GM18867 (cell line): Measurements from ENCODE around the gene ICOSLG.
A peak's percentile ranks its signal among the peaks of the same experiment; 100 is the strongest.
"Not testable (repeated sequence)": the region's sequence is repeated elsewhere in the genome, so short reads cannot be mapped to it uniquely, and the experiment has no call there.

Source experiments
- ATAC-seq: cut with Tn5 transposase; IDR thresholded peaks from one replicate; pipeline ENCODE4 v1.9.1; 2021; ENCODE audit warnings: mild to moderate bottlenecking, moderate library complexity; ENCODE audit not compliant: unreplicated experiment

Gene ICOSLG, protein sequence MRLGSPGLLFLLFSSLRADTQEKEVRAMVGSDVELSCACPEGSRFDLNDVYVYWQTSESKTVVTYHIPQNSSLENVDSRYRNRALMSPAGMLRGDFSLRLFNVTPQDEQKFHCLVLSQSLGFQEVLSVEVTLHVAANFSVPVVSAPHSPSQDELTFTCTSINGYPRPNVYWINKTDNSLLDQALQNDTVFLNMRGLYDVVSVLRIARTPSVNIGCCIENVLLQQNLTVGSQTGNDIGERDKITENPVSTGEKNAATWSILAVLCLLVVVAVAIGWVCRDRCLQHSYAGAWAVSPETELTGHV

DNA sequence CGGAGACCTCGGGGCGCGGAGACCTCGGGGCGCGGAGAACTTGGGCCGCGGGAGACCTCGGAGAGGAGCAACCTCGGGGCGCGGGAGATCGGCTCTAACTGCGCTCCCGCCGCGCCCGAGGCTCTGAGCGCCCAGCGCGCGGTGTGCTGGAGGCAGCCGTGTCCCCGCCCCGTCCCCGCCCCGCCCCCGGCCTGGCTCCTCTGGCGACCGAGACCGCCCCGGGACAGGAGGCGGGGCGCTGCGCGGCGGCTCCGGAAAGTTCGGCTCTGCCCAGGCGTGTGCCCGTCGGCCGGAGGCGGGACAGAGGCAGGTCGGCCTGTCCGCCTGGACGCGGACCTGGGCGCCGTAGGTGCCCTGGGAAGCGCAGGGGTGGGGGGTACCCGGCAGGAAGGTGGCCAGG is at the start of gene ICOSLG:
Gene ICOSLG, minus strand, starts transcription at position 102 of the 400 bp plus-strand sequence. CDS start 126 bp downstream, outside the sequence.
- peak; percentile 38 for ATAC-seq

DNA sequence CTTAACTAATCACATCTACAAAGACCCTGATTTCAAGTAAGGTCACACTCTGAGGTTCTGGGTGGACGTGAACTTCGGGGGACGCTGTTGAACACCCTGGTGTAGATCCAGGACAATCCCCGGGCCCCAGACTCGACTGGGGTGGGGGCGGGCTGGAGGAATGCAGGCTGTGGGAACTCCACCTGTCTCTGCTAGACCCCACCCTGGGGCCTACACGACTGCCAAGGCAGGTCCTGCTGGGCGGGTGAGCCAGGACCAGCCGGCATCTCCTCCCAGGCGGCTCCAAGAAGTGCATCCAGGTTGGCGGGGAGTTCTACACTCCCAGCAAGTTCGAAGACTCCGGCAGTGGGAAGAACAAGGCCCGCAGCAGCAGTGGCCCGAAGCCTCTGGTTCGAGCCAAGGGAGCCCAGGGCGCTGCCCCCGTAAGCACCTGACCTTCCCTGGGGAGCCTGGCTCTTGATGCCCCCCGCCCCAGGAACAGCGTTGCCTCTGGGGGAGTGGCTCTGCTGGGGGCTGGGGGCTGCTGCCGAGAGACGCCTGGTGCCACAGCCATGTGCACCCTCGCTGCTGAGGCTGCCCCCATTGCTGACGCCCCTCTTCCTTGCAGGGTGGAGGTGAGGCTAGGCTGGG is 48.8 kb upstream of the ICOSLG start:
- no peak for ATAC-seq

DNA sequence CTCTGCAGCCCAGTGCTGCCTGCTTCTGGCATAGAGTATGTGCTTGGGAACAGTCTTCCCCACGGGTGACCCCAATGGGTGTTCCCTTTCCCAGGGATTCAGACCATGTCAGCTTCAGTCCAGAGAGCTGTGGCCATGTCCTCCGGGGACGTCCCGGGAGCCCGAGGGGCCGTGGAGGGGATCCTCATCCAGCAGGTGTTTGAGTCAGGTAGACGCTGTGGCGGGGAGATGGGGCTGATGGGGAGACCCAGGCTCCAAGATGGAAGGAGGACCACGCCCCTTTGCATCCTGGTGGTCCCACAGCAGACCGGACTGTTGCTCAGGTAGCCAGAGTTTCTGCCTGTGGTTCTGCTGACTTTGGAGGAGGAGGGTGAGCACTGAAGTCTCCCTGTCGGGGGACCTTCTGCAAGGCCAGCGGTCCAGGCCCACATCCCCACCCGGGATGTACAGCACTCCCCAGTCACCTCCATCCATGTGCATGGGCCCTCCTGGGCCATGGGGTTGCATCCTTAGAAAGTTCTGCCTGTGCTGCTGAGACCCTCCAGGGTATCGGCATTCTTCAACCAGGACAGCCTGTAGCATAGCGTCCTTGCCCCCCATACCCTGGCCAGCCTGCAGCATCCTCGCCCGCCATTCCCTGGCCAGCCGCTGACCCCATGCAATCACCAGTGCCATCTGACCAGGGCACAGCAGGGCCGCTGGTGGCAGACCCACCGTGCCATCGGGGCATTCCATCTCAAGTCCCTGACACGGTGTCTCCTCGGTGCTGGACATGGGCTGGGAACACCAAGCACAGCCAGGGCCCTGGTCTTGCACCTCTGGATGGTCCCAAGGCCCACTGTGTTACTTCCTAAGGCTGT is 47.7 kb upstream of the ICOSLG start:
- ATAC-seq = no peak

DNA sequence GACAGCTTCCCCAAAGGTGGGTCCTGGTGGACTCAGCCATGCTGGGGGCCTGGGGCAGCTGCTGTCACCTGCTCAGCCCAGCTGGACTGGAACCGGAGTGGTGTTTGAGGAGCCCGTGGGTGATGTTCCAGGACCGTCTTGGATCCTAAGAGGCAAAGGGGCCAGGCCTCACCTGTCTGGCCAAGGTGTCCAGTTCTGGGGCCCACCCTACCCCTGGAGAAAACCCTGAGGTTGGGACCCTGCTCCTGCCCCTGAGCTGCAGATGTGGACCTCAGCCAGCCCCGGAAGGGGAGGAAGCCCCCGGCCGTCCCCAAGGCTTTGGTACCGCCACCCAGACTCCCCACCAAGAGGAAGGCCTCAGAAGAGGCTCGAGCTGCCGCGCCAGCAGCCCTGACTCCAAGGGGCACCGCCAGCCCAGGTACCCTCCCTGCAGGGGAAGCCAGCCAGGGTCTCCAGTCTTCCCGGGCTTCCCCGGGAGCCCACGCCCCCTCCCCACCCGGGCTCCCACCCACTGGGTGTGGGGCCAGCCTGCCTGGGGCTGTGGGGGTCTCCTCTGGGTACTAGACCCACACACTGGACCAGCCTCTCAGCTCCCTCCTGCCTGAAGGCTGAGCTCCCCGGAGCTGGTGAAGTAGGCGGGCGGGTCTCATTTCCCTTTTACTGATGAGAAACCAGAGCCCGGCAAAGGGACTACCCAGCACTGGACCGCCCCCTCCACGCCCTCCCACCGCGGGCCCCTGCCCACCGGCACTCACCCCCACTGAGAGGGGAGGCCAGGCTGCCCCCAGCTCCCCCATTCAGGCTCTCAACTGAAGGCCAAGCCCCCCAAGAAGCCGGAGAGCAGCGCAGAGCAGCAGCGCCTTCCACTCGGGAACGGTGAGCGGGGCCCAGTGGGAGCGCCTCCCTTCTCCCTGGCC is 46.2 kb upstream of the ICOSLG start:
- no peak for ATAC-seq

DNA sequence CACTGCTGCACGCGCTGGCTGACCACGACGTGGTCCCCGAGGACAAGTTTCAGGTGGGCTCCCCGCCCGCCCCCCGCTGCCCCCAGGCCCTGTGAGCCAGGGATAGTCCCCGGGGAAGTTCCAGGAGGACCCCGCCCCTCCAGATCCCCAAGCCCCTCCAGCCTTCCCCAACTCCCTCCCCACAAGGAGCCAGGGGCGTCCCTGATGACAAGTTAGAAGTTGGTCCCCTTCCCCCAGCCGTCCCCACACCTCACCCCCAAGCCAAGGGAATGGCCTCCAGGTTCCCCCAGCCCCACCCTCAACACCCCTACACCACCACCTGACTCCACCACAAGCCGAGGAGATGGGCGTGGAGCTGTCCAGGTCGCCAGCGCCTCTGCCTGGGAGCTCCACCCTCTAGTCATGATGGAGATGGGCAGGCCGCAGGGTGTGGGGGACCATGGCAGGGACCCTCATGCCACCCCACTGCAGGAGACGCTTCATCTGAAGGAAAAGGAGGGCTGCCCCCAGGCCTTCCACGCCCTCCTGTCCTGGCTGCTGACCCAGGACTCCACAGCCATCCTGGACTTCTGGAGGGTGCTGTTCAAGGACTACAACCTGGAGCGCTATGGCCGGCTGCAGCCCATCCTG is 45.5 kb upstream of the ICOSLG start:
- no peak for ATAC-seq

DNA sequence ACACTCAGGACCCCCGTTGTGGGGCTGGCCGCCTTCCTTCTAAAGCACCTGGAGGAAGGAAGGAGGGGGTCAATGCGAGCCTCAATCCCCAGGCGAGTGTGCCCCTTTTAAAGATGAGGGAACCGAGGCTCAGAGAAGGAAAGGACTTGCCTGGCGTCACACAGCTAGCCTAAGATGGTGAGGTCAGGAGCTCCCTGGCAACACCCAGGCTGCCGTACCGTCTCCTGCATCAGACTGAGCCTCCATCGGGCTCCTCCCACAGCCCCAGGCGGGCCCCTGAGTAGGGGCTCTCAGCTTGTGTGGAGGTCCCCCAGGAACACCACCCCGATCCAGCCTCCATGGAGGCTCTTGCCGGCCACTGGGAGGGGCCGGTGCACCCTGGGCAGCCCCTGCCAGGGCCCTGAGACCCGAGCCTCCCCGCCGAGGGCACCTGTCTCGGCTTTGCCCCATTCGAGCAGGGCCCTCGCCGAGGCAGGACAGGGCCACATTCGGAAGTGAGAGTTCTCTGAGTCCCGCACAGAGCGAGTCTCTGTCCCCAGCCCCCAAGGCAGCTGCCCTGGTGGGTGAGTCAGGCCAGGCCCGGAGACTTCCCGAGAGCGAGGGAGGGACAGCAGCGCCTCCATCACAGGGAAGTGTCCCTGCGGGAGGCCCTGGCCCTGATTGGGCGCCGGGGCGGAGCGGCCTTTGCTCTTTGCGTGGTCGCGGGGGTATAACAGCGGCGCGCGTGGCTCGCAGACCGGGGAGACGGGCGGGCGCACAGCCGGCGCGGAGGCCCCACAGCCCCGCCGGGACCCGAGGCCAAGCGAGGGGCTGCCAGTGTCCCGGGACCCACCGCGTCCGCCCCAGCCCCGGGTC is 44.6 kb upstream of the ICOSLG start, which contains the start of gene AIRE:
Gene AIRE, plus strand, starts transcription at position 739 of the 855 bp plus-strand sequence. CDS start 131 bp downstream, outside the sequence.
- no peak for ATAC-seq

DNA sequence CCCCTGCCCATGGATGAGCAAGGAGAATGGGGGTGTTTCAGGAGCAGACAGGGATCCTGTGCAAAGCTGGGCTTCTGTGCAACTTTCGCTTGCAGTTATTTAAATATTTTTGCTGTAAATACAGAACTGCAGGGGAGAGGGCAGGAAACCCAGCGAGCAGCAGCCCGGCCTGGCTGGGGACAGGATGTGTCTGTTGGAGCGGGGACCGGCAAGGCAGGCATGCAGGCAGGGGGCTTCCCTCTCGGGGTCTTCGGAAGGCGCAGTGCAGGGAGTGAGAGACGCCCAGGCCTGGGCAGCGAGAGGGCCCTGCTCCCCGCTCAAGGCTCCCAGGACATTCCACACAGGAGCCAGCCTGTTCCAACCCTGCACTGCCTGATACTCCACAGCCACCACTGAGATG is 43.2 kb upstream of the ICOSLG start:
- ATAC-seq = no peak

DNA sequence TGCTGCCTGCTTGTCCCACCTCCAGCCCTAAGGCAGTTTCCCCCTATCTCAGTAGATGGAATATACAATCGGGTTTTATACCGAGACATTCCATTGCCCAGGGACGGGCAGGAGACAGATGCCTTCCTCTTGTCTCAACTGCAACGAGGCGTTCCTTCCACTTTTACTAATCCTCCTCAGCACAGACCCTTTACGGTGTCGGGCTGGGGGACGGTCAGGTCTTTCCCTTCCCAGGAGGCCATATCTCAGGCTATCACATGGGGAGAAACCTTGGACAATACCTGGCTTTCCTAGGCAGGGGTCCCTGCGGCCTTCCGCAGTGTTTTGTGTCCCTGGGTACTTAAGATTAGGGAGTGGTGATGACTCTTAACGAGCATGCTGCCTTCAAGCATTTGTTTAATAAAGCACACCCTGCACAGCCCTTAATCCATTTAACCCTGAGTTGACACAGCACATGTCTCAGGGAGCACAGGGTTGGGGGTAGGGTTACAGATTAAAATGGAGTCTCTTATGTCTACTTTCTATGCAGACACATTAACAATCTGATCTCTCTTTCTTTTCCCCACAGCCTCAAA is 42.6 kb upstream of the ICOSLG start:
- not testable (repeated sequence) for ATAC-seq

DNA sequence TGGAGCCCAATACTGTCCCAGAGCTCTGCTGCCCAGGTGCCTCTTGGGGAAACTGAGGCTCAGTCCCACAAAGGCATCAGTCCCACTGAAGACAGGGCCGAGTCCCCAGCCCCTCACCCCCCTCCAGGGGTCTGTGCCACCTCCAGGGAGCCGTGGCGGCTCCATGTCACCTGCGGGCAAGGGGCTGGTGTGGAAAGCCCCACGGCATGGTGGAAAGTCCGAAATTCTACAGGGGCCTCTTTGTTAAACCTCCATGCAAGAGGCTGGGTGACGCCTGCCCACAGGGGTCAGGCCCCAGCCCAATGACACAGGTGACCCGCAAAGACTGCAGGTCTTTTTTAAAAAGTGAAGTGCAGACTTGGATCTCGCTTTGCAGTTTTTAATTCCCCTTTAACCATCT is 41.6 kb upstream of the ICOSLG start:
- no peak for ATAC-seq

DNA sequence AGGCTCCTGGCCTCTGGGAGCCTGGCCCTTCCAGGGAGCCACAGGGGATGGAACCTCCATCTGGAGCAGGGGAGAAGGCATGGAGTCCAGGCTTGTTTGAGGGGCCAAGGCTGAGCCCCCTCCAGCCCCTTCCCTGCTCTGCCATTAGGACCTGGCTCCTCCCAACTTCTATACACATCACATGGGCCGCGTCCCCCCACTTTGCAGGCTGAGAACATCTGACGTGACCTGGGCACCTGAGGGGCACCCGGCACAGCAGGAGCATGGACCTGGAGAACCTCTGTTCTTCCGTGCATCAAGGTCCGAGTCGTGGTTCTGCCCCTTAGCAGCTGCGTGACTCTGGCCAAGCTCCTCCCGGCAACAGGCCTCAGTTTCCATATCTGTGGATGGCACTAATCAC is 41.1 kb upstream of the ICOSLG start:
- ATAC-seq = no peak

DNA sequence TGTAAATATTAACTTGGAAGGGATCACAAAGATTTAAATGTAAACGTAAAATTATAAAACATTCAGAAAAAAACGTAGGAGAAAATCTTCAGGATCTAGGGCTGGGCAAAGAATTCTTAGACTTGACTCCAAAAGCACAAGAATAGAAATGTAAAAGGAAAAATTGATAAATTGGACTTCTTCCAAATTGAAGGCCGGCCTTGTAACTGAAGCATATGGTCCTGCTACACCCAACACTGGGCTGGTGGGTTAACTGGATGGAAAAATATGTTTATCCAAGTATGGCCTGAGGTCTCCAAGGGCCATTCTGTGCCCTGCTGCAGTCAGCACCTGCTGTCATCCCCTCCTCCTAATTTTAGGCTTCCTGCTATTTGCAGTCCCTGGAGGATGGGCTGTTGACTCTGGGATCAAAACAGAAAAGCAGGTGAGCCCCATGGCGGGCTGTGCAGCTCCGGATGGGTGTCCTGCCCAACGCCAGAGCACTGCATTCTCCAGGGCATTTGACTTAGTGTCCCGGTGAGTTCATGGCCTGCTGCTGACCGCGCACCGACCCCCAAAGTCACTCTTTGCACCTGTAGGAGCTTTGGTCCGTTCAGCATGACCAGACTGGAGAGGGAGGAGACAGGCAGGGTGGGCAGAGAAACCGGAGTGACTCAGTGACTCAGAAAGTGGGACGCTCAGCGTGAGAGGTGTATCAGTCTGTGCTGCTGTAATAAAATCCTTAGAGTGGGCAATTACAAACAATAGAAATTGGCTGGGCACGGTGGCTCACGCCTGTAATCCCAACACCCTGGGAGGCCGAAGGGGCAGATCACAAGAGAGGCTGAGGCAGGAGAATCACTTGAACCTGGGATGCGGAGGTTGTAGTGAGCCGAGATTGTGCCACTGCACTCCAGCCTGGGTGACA is 38.9 kb upstream of the ICOSLG start:
- no peak for ATAC-seq

DNA sequence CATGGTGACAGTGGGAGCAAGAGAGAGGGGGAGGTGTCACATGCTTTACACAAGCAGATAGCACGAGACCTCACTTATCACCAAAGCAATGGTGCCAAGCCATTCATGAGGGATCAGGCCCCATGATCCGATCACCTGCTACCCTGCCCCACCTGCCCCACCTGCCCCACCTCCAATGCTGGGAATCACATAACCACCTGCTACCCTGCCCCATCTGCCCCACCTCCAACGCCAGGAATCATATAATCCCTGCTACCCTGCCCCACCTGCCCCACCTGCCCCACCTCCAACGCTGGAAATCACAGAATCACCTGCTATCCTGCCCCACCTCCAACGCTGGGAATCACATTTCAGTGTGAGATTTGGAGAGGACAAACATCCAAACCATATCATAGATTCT is 34.3 kb upstream of the ICOSLG start:
- no peak for ATAC-seq

DNA sequence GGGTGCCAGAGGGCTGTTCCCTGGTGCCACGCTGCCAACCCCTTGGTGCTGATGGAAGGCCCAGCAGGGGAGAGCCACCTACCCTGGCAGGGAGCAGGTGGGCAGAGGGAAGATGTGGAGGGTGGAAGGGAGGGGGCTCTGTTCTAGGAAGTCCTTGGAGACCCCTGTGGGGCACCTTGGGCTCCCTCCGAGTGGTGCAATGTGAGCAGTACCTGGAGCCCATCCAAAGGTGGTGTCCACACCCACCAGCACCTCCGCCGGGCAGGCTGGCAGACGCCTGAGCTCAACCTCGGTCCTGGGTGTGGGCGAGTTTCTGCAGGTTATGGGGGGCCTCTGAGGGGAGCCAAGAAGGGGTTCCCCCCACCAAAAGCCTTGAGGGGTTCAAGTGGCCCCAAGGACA is 32.3 kb upstream of the ICOSLG start:
- no peak for ATAC-seq

DNA sequence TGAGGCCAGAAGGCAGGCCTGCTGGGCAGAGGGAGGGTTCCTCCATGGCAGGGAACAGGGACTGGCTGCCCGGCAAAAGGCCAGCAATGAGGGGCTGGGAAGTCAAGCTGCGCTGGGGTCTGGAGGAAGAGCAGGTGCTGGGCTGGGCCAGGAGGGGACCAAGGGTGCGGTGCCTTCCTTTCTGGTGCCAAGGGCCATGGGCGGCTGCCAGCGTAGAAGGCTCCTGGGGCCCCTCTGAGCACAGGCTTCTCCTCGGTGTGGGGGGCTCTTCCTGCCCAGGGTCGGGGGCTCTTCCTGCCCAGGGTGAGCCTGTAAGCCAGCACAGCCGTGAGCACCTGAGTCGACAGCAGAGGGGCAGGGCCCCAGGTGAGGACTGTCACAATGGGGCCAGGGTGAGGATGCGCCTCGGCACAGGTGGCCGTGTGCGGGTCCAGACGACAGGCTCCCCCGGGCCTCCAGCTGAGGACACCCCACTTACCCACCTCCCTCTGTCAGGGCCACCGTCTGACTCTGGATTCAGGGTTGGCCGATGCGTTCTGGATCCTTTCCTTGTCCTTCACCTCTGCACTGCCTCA is 31.6 kb upstream of the ICOSLG start:
- no peak for ATAC-seq

DNA sequence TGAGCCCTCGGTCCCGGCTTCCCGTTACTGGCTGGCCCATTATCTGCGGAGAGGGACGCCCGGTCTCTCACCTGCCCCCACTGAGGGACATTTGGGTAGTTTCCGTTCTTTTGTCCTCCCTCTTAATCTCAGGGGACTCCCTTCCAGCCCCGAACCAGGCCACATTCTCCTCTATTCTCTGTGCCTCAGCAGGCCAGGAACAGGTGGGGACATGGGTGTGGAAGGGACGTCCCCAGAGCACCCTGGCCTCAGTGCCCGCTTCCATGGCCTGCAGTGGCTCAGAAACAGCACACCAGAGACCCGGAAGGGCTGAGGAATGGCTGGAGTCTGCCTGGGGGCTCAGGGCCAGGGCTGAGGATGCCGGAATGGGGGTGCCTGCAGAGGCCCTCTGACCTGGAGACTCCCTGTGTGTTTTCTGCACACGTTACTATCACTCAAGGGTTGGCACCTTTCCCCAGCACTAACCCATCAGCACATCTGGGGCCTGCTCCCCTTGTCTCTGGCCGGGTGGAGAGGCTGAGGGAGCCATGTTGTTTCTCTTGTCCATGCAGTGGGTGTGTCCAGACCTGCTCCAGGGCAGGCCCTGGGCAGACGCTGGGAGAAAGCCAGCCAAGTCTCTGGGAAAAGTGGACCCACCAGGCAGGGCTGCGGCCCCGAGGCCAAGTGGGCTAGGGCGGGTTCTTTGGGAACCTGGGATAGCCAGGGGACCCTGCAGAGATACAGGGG is 31.0 kb upstream of the ICOSLG start:
- ATAC-seq = no peak

DNA sequence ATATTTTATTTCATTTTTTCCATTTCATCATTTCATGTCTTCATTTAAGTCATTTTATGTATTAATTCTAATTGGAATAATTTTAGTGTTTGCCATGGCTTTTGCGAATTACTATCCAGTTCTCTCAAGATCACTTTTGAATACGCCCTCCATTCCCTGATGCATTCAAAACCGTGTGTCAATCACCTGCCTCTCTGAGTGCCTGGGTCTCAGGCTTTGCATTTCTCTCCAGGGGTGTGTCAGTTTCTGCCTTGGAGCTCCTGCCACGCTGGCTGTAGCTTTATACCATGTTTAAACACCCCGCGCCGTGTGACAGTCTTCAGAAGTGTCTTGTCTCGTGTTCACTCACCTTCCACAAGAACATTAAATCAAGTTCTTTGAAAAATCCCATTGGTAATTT is 28.3 kb upstream of the ICOSLG start:
- no peak for ATAC-seq

DNA sequence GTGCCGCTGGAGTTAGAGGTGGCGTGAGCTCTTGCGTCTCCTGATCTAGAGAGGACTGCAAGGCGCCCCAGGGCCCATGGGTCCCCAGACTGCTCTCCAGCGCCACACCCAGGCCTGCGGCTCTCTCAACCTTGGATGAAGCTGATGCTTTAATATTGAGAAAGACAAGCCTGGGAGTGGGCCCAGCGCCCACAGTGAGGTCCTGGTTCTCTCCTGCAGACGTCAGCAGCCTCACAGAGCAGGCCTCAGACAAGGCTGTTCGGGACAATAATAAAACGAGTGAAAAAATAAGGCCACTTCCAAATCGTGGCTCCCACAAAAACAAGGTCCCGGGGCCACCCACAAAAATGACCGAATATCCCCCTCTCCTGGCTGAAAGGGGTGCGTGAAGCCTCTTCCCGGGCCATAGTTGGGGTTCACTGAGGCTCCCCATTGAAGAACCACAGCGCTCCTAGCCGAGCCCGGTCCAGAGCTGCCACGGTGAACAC is 27.0 kb upstream of the ICOSLG start:
- ATAC-seq = no peak
